Loucy (cell line): Measurements from ENCODE around the gene GORASP1.

Experiments
- CTCF ChIP-seq: fragments of 200-600 bp; sonication (generic); conservative IDR thresholded peaks from 2 replicates; pipeline ENCODE4 v1.5.1; 2014; ENCODE audit warnings: mild to moderate bottlenecking, antibody characterized with exemption, low read length
- EZH2phosphoT487 ChIP-seq: fragments of 200-600 bp; IDR thresholded peaks from 2 replicates; pipeline ENCODE4 v1.6.1; 2018; ENCODE audit warnings: antibody characterized with exemption, mild to moderate bottlenecking, moderate library complexity, borderline replicate concordance

GRCh38 chr3:39080026-39080425 is 27.4 kb downstream of the GORASP1 start:
- no peak for TF ChIP-seq CTCF
- TF ChIP-seq EZH2phosphoT487: no peak
